HG02943 (cell line): ENCODE data around the gene EPN1.
A peak's percentile ranks its signal among the peaks of the same experiment; 100 is the strongest.

ENCODE experiments used
- ATAC-seq: cut with Tn5 transposase; IDR thresholded peaks from one replicate; pipeline ENCODE4 v1.9.1; 2021; ENCODE audit warnings: mild to moderate bottlenecking, low read depth, moderate library complexity; ENCODE audit not compliant: unreplicated experiment

The EPN1 gene

GRCh38 chr19:55674841-55675660 is at the start of gene EPN1:
Gene EPN1 (plus strand): TSS chr19:55675226. CDS start chr19:55678628, 3,402 bp downstream.
- peak; percentile 50 for ATAC-seq

DNA sequence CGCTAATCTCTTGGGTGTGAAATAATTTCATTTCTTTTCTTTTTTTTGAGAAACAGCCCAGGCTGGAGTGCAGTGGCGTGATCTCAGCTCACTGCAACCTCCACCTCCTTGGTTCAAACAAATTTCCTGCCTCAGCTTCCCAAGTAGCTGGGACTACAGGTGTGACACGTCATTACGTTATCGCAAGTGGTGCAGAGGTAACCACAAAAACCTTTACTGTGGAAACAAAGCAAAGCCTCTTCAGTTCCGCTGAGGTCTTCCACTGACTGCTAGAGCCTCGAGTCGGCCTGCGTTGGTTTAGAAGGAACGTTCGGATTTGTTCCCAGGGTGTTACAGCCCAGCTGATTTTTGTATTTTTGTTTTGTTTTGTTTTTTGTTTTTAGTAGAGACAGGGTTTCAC is 48.7 kb upstream of the EPN1 start:
- ATAC-seq, result no peak

DNA sequence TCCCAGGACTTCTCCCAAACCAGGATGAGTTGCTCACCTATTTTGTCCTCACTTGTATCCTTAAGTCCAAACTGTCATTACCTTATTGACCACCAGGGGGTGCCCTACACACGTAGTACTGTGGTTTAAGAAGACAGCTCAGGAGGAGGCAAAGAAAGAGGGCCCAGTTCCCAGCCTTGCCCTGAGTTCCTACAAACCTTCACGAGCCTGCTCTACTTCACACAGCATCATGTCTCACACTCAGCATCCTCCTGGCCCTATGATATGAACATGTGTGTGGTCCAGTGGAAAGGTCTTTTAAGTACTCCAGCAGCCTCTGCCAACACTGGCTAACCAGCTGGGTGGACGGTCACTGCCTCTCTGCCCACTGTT is 42.6 kb upstream of the EPN1 start:
- no peak for ATAC-seq

DNA sequence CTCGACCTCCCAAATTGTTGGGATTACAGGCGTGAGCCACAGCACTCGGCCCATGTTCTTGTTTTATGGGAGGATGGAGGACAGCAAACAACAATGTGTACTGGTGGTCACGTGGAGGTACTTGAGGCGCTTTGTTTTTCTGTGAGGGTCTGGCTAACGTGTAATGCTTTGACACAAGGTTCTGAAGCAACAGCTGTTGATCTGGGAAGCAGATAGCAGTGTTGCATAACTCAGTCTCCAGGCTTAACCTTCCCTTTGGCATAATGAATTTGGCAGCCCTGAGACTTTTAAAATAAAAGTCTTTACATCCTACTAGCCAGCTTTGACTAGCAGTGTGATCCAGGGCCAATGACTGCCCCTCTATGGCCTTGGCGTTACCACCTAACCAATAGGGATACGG is 41.2 kb upstream of the EPN1 start:
- ATAC-seq, result no peak

DNA sequence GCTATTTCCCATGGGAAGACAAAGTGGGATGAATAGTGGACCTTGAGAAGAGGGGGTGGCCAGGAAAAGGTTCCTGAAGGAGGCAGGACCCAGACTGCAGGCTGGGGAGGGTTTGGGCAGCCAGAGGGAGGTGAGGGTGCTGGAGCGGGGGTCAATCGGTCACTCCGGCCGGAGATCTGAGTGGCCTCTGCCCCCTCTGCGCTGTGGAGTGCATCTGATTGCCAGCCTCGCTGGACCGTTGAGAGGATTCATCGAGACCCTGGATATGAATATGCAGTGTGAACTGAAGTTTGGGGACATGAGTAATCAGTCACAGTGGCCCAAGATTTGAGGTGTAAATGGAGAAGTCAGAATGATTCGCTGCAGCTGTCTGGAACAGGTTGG is 39.7 kb upstream of the EPN1 start:
- ATAC-seq, result no peak

DNA sequence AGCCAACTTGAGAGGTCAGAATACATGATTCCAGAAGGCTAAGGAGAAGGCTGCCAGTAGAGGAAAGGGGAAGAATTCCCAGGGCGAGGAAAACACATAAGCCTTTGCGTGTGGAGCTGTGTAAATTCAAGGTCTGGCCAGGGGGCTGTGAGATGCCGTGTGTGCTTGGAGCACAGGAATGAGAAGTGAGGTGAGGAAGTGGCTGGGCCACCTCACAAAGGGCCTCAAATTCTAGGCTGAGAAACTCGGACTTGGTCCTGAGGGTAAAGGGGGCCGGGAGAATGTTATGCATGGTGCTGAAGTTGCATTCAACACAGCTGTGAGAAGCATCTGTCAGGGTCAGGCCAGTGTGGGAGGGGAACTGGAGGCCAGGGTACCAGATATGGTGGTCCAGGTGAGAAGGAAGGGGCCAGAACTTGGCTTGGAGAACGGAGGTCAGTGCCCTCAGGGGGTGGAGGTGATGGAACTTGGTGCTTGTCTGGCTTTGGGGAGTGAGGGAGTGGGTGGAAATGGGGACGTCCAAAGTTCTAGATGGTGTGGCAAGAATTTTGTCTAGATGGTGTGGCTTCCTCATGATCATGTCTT is 39.1 kb upstream of the EPN1 start:
- no peak for ATAC-seq

- no peak for ATAC-seq
Observed at GRCh38 chr19:55636723-55637122, 38.3 kb upstream of the EPN1 start.

- ATAC-seq, result no peak
Observed at GRCh38 chr19:55637534-55637933, 37.5 kb upstream of the EPN1 start.

DNA sequence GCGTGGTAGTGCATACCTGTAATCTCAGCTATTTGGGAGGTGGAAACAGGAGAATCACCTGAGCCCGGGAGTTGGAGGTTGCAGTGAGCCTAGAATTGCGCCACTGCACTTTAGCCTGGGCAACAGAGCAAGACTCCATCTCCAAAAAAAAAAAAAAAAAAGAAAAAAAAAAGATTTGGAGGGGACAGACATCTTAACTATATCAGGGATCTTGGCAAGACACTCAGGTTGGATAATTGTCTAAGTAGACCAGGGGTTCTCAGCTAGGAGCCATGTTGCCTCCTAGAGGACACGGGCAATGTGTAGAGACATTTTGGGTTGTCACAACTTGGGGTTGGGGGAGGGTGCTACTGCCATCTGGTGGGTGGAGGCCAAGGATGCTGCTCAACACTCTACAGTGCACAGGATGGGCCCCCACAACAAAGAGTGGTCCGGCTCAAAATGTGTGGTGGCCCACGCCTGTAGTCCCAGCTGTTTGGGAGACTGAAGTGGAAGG is 36.1 kb upstream of the EPN1 start:
- no peak for ATAC-seq

GRCh38 chr19:55640043-55640576 is 34.9 kb upstream of the EPN1 start:
- ATAC-seq, result no peak

DNA sequence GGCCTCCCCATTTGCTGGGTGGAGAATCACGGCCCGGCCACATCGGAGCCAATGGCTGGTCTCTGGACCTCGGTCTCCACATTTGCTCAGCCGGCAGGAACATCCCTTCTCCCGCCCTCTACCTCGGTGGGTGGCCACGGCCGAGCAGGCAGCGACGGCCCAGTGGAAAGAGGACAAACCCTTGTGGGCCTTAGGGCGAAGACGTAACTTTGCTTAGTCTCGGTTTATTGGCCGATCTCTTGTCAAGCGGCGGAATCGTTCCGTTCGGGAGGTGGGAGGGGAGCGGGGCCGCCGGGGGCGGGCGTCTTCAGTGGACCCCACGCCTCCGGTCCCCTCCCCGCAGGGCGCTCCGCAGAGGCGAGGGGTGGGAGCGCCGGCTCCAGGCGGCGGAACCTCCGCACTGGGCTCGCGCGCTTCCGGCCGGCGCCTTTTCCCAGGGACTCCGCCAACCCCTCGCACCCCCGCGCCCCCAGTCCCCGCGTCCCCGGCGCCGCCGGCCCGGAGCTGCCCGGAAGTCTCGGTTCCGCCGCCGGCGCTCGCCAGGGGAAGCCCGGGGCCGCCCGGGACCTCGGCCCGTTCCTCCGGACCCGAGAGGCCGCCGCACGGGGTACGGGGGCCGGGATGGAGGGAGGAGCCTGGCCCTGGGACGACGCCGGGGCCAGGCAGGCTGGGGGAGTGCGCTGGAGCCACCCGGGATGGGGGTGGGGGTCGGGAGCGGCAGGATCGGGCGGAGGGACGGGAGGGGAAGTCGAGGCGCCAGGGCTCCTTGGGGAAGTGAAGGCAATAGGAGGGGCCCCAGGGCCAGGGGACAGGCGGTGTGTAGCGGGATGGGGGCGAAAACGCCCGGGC is 34.2 kb upstream of the EPN1 start, which contains the start of gene ZNF580:
Gene ZNF580, plus strand, starts transcription at position 426 of the 849 bp plus-strand sequence. CDS start 1,507 bp downstream, outside the sequence.
- ATAC-seq, result no peak

GRCh38 chr19:55641426-55642152 is 33.4 kb upstream of the EPN1 start:
- no peak for ATAC-seq

- no peak for ATAC-seq
Observed at GRCh38 chr19:55642153-55643002, 32.6 kb upstream of the EPN1 start.

DNA sequence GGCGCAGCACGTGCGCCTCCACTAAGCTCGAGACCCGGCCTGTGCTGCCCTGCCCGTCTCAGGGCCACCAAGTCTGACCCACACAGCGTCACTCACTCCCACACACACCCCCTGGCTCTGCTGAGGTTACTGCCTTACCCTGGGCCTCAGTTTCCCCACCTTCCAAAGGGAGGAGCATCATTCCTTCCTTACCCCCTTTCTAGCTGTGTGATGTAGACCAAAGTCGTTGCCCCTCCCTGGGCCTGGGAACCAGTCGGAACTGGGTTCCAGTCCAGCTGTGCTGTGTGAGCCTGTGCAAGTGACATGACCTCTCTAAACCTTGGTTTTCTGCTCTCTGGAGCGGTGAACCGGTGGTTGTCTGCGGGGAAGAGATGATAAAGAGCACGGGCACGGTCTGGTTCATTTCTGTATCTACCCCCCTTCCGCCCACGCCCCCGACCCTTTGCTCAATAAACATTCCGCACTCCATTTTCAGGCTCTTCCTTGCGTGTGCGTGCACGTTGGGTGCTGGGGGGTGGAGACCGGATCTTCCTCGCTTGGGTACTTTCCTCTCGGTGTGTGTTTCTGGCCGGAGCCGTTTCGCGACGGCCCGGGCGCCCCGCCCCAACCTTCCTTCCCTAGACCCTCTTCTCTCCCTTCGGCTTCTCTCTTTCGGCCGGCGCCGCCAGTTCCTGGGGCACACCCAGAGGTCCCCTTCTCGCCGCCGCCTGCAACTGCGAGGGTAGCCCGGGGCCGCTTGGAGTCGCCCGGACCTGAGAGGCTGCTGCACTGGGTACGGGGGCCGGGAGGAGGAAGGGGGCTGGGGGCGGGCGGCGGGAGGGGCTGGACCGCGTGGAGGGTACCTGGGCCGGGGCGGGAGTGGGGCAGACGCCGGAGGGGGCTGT is 31.8 kb upstream of the EPN1 start, which contains the start of gene ZNF581:
Gene ZNF581, plus strand, starts transcription at position 647 of the 884 bp plus-strand sequence. CDS start 923 bp downstream, outside the sequence.
- ATAC-seq, result no peak

DNA sequence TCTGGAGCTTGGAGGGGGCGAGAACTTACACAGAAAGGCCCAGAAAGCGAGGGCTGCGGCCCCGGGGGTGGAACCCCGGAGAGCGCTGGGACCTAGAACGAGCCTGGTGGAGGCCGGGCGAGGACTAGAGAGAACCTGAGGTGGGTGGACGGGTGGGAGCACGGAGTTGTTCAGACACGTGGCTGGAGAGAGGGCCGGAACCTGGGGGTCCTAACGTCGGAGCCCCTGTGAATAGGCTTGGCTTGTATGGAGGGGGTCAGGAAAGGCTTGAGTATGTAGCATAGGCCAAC is 31.2 kb upstream of the EPN1 start:
- no peak for ATAC-seq

GRCh38 chr19:55644191-55644833 is 30.7 kb upstream of the EPN1 start:
- ATAC-seq, result no peak

DNA sequence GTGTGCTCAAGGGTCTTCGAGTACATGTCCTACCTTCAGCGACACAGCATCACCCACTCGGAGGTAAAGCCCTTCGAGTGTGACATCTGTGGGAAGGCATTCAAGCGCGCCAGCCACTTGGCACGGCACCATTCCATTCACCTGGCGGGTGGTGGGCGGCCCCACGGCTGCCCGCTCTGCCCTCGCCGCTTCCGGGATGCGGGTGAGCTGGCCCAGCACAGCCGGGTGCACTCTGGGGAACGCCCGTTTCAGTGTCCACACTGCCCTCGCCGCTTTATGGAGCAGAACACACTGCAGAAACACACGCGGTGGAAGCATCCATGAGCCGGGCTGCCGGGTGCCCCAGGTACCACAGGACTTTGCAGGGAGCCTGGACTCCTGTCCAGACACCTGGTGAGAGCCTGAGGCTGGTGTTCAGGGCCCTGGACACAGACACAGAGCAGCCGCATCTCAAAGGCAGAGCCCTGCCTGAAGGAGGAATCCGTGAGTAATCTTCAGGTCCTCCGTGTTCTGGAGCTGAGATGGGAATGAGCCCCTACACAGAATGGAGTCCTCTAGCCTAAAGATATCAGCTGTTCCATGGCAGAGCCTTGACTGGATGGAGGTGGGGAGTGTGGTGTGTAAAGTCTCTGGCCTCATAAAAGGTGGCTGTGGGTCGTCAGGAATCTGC is 30.0 kb upstream of the EPN1 start:
- no peak for ATAC-seq
